Right cardiac atrium (tissue), 5 donors: ENCODE data around the gene RPRM. TPM values are rescaled to one million over a fixed set of nuclear protein-coding genes. Genes with fewer than 3 reads are reported as not detected.
A peak's percentile ranks its signal among the peaks of the same experiment; 100 is the strongest.

ENCODE experiments used
- ATAC-seq, 2 donors: fragments of 200-7000 bp; cut with Tn5 transposase; one replicate each; pipeline versions ENCODE4 v1.8.0 to v1.9.1; 2020; ENCODE audit warnings: moderate library complexity in 2 of 2, mild to moderate bottlenecking in 1 of 2
- DNase-seq, 3 donors: peaks; one replicate each; pipeline ENCODE4 v3.0.0-alpha.2; 2020
- H3K27ac ChIP-seq: one replicate; pipeline ENCODE4 v1.5.1; 2013; ENCODE audit warnings: mild to moderate bottlenecking, low read length, control low read depth, moderate library complexity
- H3K27me3 ChIP-seq: one replicate; pipeline ENCODE4 v1.6.1; 2013; ENCODE audit not compliant: control insufficient read depth, insufficient read depth
- H3K4me1 ChIP-seq: one replicate; pipeline ENCODE4 v1.6.1; 2013; ENCODE audit warnings: low read length; ENCODE audit not compliant: control insufficient read depth, insufficient read depth
- H3K4me3 ChIP-seq: one replicate; pipeline ENCODE4 v1.5.1; 2013; ENCODE audit warnings: low read length, control low read depth
- H3K9me3 ChIP-seq: one replicate; pipeline ENCODE4 v1.6.1; 2013; ENCODE audit warnings: low read length; ENCODE audit not compliant: control insufficient read depth
- WGBS: extraction: QIAGEN DNeasy Blood & Tissue Kit; methylation state at CpG from one replicate; pipeline ENCODE4 v1.1.7; 2013; 5-methylcytosine and 5-hydroxymethylcytosine counted together
- intact Hi-C, 4 donors: fragments of 100-400 bp; cut with DNase I; formaldehyde crosslinking; loops; one replicate each; pipeline versions ENCODE4 v1.11.0 to v1.14.0; 2022 to 2023
- polyA plus RNA-seq: library from polyadenylated mRNA; stranded (reverse); fragments of 200-250 nt; gene quantifications from one replicate; pipeline ENCODE4 v1.2.3, GENCODE V29; 2013
- total RNA-seq, 4 donors: library from RNA; stranded (reverse); fragmentation: NEBNext Ultra II Directional; extraction: Animal tissue kit (Norgen Biotek cat#: 25700); gene quantifications; one replicate each; pipeline ENCODE4 v1.2.1, GENCODE V29; 2021
- donor health status: healthy with polysubstance abuse.
- donor health status: DM: no; HTN: yes; CAD: no.
- donor health status: DM: no; HTN: no; CAD: no.
- donor health status: DM: no; HTN: yes; CAD: no; lungs with severe emphysema.
- donor health status: DM: yes; HTN: yes; CAD: no.

Gene RPRM
- total and polyA plus RNA-seq, 5 donors = 0.22 to 0.32 (median 0.26) TPM; not detected in 2

- peaks cover 2% of the 10 kb centered on the region for H3K4me1 ChIP-seq
- H3K4me3 ChIP-seq = no peak overlapping the region
- H3K9me3 ChIP-seq = no peaks in the 10 kb centered on the region
- H3K27me3 ChIP-seq = peaks cover 4% of the 10 kb centered on the region
- ATAC-seq (no peak), DNase-seq (no peak)
- intact Hi-C loops = no loop called here
- no peak overlapping the region for H3K27ac ChIP-seq
- 45% methylated on average over 5 of the region's 5 CpGs for WGBS
Measured at GRCh38 chr2:153479573-153479972, 1.0 kb upstream of the RPRM start.

- intact Hi-C loops = no loop called here
- peaks cover 6% of the 10 kb centered on the region for H3K27me3 ChIP-seq
- 3% methylated on average over 38 of the region's 38 CpGs for WGBS
- no peak overlapping the region for H3K27ac ChIP-seq
- peak overlapping the region; percentile 2 for H3K4me3 ChIP-seq
- ATAC-seq = no peak
- peaks cover 2% of the 10 kb centered on the region for H3K4me1 ChIP-seq
- no peaks in the 10 kb centered on the region for H3K9me3 ChIP-seq
- DNase-seq = peak in 1 of 3 donors; percentile 35
Measured at GRCh38 chr2:153477636-153478288, 800 bp downstream of the RPRM start.

- 1% methylated on average over 38 of the region's 38 CpGs for whole genome bisulfite sequencing
- Histone ChIP-seq H3K27ac (no peak overlapping the region), H3K9me3 (no peaks in the 10 kb centered on the region), H3K4me1 (peaks cover 2% of the 10 kb centered on the region), H3K27me3 (peaks cover 6% of the 10 kb centered on the region), H3K4me3 (peak overlapping the region; percentile 2)
- ATAC-seq = no peak
- DNase-seq = peak in 2 of 3 donors; percentile 45 to 54
- intact Hi-C loops = no loop called here
Measured at GRCh38 chr2:153476816-153477635, 1.5 kb downstream of the RPRM start.

- ATAC-seq = no peak
- Histone ChIP-seq H3K4me3 (no peak overlapping the region), H3K27me3 (peaks cover 6% of the 10 kb centered on the region), H3K27ac (no peak overlapping the region), H3K4me1 (peaks cover 2% of the 10 kb centered on the region), H3K9me3 (no peaks in the 10 kb centered on the region)
- no peak for DNase-seq
- WGBS = 9% methylated on average over 7 of the region's 7 CpGs
- intact Hi-C loops = no loop called here
Measured at GRCh38 chr2:153476491-153476815, 2.1 kb downstream of the RPRM start.

GRCh38 chr2:153474876-153475435 is 3.6 kb downstream of the RPRM start:
- Histone ChIP-seq H3K4me3 (no peak overlapping the region), H3K27me3 (peaks cover 2% of the 10 kb centered on the region), H3K9me3 (no peaks in the 10 kb centered on the region), H3K27ac (no peak overlapping the region), H3K4me1 (peaks cover 2% of the 10 kb centered on the region)
- DNase-seq (no peak), ATAC-seq (no peak)
- intact Hi-C loops = no loop called here
- 77% methylated on average over 2 of the region's 2 CpGs for WGBS

GRCh38 chr2:153474407-153474806 is 4.2 kb downstream of the RPRM start:
- ATAC-seq (no peak), DNase-seq (no peak)
- H3K4me3 ChIP-seq = no peak overlapping the region
- no peak overlapping the region for H3K27ac ChIP-seq
- intact Hi-C loops = no loop called here
- H3K27me3 ChIP-seq = peaks cover 2% of the 10 kb centered on the region
- peaks cover 2% of the 10 kb centered on the region for H3K4me1 ChIP-seq
- WGBS = 24% methylated on average over 1 of the region's 1 CpG
- no peaks in the 10 kb centered on the region for H3K9me3 ChIP-seq

- 73% methylated on average over 4 of the region's 4 CpGs for WGBS
- no peak for ATAC-seq
- Histone ChIP-seq H3K4me3 (no peak overlapping the region), H3K9me3 (no peaks in the 10 kb centered on the region), H3K27ac (no peak overlapping the region), H3K27me3 (peaks cover 2% of the 10 kb centered on the region), H3K4me1 (no peaks in the 10 kb centered on the region)
- no peak for DNase-seq
- intact Hi-C loops = no loop called here
Measured at GRCh38 chr2:153470867-153471266, 7.7 kb downstream of the RPRM start.

- no peak overlapping the region for H3K27ac ChIP-seq
- 29% methylated on average over 3 of the region's 3 CpGs for WGBS
- no peak for ATAC-seq
- H3K27me3 ChIP-seq = no peaks in the 10 kb centered on the region
- no peak overlapping the region for H3K4me3 ChIP-seq
- no peaks in the 10 kb centered on the region for H3K9me3 ChIP-seq
- no peak for DNase-seq
- no peaks in the 10 kb centered on the region for H3K4me1 ChIP-seq
- intact Hi-C loops = no loop called here
Measured at GRCh38 chr2:153464395-153464794, 14.2 kb downstream of the RPRM start.

- no peak for ATAC-seq
- H3K27me3 ChIP-seq = no peaks in the 10 kb centered on the region
- H3K4me1 ChIP-seq = no peaks in the 10 kb centered on the region
- no peak overlapping the region for H3K27ac ChIP-seq
- no peak for DNase-seq
- intact Hi-C loops = no loop called here
- H3K9me3 ChIP-seq = no peaks in the 10 kb centered on the region
- no peak overlapping the region for H3K4me3 ChIP-seq
- 72% methylated on average over 2 of the region's 2 CpGs for WGBS
Measured at GRCh38 chr2:153462338-153462859, 16.2 kb downstream of the RPRM start.

GRCh38 chr2:153461453-153461852 is 17.1 kb downstream of the RPRM start:
- WGBS = 65% methylated on average over 5 of the region's 5 CpGs
- Histone ChIP-seq H3K27me3 (no peaks in the 10 kb centered on the region), H3K27ac (no peak overlapping the region), H3K4me1 (no peaks in the 10 kb centered on the region), H3K9me3 (no peaks in the 10 kb centered on the region), H3K4me3 (no peak overlapping the region)
- intact Hi-C loops = no loop called here
- no peak for ATAC-seq
- no peak for DNase-seq

- intact Hi-C loops = no loop called here
- no peaks in the 10 kb centered on the region for H3K4me1 ChIP-seq
- no peak overlapping the region for H3K27ac ChIP-seq
- no peak overlapping the region for H3K4me3 ChIP-seq
- WGBS = 73% methylated on average over 8 of the region's 8 CpGs
- ATAC-seq = no peak
- H3K27me3 ChIP-seq = no peaks in the 10 kb centered on the region
- no peak for DNase-seq
- no peaks in the 10 kb centered on the region for H3K9me3 ChIP-seq
Measured at GRCh38 chr2:153455861-153456260, 22.7 kb downstream of the RPRM start.
